Activated CD4-positive, alpha-beta memory T cell treated with anti-CD3 and anti-CD28 coated beads for 36 hours (primary cell): ENCODE measurements around the gene DNAH5. TPM values are rescaled to one million over a fixed set of nuclear protein-coding genes. Genes with fewer than 3 reads are reported as not detected.

Source experiments
- CTCF ChIA-PET: fragments of 350-600 bp; sonication (Branson Sonifier 250); formaldehyde crosslinking; loops from one replicate; lab custom pipeline; 2021; ENCODE audit warnings: antibody characterized with exemption, inconsistent platforms; lab: Charles Lee
- POLR2A ChIA-PET: fragments of 350-600 bp; sonication (Branson Sonifier 250); formaldehyde crosslinking; loops from one replicate; lab custom pipeline; 2021; ENCODE audit warnings: antibody characterized with exemption; lab: Charles Lee
- DNase-seq: peaks from one replicate; pipeline ENCODE4 v3.0.0-alpha.2; 2020
- H3K27ac Mint-ChIP-seq: one replicate; pipeline ENCODE4 v1.8.0; 2021; ENCODE audit warnings: mixed read lengths
- H3K27me3 Mint-ChIP-seq: one replicate; pipeline ENCODE4 v1.8.0; 2021; ENCODE audit warnings: mixed read lengths
- H3K36me3 Mint-ChIP-seq: one replicate; pipeline ENCODE4 v1.8.0; 2021; ENCODE audit warnings: mixed read lengths
- H3K4me1 Mint-ChIP-seq: one replicate; pipeline ENCODE4 v1.8.0; 2021; ENCODE audit warnings: low read depth, mixed read lengths
- H3K4me3 Mint-ChIP-seq: one replicate; pipeline ENCODE4 v1.8.0; 2021; ENCODE audit warnings: mild to moderate bottlenecking, mixed read lengths
- H3K9me3 Mint-ChIP-seq: one replicate; pipeline ENCODE4 v1.8.0; 2021; ENCODE audit warnings: mixed read lengths
- intact Hi-C: fragments of 100-400 bp; cut with micrococcal nuclease; formaldehyde crosslinking; loops from one replicate; pipeline ENCODE4 v1.15.1; 2023
- total RNA-seq, 2 experiments: library from RNA; stranded (reverse); gene quantifications; one replicate each; pipeline ENCODE4 v1.2.3, GENCODE V29; 2021

Gene DNAH5
- total RNA-seq, 2 experiments from 2014 or later: not detected

DNA sequence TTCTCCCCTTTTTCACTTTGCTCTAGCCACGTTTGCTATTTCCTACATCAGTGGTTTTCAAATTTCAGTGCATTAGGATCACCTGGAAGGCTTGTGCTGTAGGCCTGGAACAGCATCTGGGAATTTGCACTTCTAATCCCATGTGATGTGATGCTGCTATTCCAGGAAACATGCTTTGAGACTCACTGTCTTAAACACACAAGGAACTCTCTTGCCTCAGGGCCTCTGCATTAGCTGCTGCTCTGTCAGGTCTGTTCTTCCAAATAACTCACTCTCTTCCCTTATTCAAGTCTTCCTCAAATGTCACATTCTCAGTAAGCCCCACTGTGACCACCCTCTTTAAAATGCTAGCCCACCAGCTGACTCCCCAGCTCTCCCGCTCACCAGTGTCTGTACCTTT lies 204.0 kb downstream of the DNAH5 start:
- ChIA-PET CTCF (no interaction called here), POLR2A (no interaction called here)
- intact Hi-C loops: no loop called here
- H3K36me3 Mint-ChIP-seq: no peaks in the 10 kb centered on the region
- H3K9me3 Mint-ChIP-seq: peaks cover 9% of the 10 kb centered on the region
- H3K27ac Mint-ChIP-seq: no peak overlapping the region
- H3K4me1 Mint-ChIP-seq: no peaks in the 10 kb centered on the region
- DNase-seq: no peak
- H3K4me3 Mint-ChIP-seq: no peak overlapping the region
- no peaks in the 10 kb centered on the region for H3K27me3 Mint-ChIP-seq

DNA sequence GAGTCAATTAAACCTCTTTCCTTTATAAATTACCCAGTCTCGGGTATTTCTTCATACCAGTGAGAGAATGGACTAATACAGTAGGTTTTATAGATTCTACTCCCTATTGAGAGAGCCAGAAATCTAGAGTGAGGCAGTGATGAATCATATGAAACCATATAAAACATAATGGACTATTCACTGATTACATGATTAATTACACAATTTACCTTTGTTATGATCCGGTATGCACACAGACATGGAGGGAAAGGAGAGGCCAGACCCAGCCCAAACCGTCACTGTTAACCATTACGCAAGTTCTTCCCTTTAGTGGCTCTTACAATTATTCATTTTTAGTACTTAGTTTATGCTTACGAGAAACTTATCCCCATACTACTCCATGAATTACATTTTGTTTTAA lies 205.0 kb downstream of the DNAH5 start:
- POLR2A ChIA-PET: no interaction called here
- Mint-ChIP-seq H3K27ac (no peak overlapping the region), H3K4me1 (no peaks in the 10 kb centered on the region), H3K9me3 (peaks cover 10% of the 10 kb centered on the region), H3K27me3 (no peaks in the 10 kb centered on the region), H3K36me3 (no peaks in the 10 kb centered on the region), H3K4me3 (no peak overlapping the region)
- DNase-seq: no peak
- intact Hi-C loops: no loop called here
- CTCF ChIA-PET: no interaction called here

DNA sequence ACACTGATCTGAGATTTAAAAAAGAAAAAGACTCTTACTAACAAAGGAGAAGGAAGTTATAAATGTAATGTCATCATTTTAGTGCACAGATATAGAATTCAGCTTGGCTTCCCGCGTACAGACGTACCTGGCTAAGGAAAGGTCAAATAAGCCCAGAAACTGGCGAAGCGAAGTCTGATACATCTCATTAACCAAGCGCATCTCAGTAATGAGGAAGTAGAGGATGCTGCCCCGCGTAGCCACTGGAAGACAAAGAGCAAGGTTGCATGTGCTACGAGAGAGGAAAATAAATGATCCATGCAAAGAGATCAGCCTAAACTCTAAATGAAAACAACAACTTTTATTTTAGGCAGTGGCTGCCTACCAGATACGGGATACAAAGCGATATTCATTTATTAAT lies 208.8 kb downstream of the DNAH5 start:
- intact Hi-C loops: no loop called here
- no peak for DNase-seq
- ChIA-PET CTCF (no interaction called here), POLR2A (no interaction called here)
- H3K4me3 Mint-ChIP-seq: no peak overlapping the region
- no peak overlapping the region for H3K27ac Mint-ChIP-seq
- no peaks in the 10 kb centered on the region for H3K36me3 Mint-ChIP-seq
- no peaks in the 10 kb centered on the region for H3K4me1 Mint-ChIP-seq
- H3K9me3 Mint-ChIP-seq: peaks cover 22% of the 10 kb centered on the region
- H3K27me3 Mint-ChIP-seq: no peaks in the 10 kb centered on the region

DNA sequence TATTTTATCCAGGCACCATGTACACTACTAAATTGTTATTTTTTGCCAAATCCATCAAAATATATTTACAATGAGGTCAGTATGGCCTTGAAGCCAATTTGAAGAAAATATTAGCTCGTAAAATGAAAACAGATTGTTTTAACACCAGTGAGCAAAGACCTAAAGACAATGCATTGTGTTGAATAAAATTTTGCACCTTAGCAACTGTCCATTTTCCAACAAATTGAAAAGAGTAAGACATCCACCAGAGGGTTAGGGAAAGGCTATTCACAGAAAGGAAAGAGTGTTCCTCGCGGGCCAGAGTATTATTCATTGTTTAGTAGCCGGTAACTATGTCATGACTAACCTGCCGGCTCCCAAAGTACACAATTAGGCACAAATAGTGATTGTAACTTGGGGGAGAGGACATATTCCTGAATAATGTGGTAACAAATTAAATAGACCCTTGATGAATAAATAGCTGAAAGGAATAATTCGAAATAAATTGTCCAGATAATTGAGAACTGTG lies 213.3 kb downstream of the DNAH5 start:
- intact Hi-C loops: no loop called here
- no peaks in the 10 kb centered on the region for H3K36me3 Mint-ChIP-seq
- H3K27ac Mint-ChIP-seq: no peak overlapping the region
- H3K4me1 Mint-ChIP-seq: no peaks in the 10 kb centered on the region
- peaks cover 20% of the 10 kb centered on the region for H3K9me3 Mint-ChIP-seq
- ChIA-PET POLR2A (no interaction called here), CTCF (no interaction called here)
- H3K27me3 Mint-ChIP-seq: no peaks in the 10 kb centered on the region
- DNase-seq: no peak
- no peak overlapping the region for H3K4me3 Mint-ChIP-seq

DNA sequence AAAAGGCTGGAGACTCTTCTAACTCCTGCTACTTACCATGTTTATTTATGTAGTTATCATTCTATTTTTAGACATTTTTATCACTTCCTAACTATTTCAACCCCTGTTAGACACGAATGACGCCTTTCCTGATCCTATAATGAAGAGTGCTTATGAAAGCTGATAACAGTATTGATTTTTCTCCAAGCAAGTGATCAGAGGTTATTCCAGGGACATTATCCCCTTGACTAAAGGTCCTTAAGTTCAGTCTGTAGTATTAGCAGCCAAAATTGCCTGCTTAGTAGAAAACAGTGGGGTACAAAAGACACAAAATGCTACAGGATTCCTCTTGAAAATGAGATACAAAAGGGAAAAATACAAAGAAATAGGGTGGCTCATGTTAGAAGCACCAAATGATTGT lies 235.6 kb downstream of the DNAH5 start:
- POLR2A ChIA-PET: no interaction called here
- CTCF ChIA-PET: no interaction called here
- H3K9me3 Mint-ChIP-seq: peaks cover 18% of the 10 kb centered on the region
- H3K4me1 Mint-ChIP-seq: no peaks in the 10 kb centered on the region
- no peaks in the 10 kb centered on the region for H3K27me3 Mint-ChIP-seq
- no peak overlapping the region for H3K4me3 Mint-ChIP-seq
- no peaks in the 10 kb centered on the region for H3K36me3 Mint-ChIP-seq
- H3K27ac Mint-ChIP-seq: no peak overlapping the region
- DNase-seq: no peak
- intact Hi-C loops: no loop called here

DNA sequence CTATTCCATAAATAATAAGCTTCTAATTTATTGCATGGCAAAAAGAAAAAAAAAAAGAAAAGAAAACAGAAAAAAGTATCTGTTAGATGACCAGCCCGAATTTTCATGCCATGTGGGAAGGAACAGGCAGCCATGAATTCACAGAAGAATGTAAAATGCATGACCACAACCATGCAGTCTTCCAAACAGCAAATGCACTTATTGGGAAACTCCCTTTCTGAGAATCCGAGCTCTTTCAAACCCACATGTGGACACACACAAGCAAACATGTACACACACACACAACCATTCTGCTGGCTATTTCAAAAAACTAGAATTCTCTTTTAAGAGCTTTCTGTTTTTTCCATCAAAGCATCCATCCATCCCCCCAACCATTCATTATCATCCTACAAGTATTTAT lies 236.1 kb downstream of the DNAH5 start:
- H3K36me3 Mint-ChIP-seq: no peaks in the 10 kb centered on the region
- intact Hi-C loops: no loop called here
- H3K27ac Mint-ChIP-seq: no peak overlapping the region
- no peaks in the 10 kb centered on the region for H3K4me1 Mint-ChIP-seq
- H3K27me3 Mint-ChIP-seq: no peaks in the 10 kb centered on the region
- peaks cover 17% of the 10 kb centered on the region for H3K9me3 Mint-ChIP-seq
- CTCF ChIA-PET: no interaction called here
- no peak overlapping the region for H3K4me3 Mint-ChIP-seq
- no peak for DNase-seq
- POLR2A ChIA-PET: no interaction called here

DNA sequence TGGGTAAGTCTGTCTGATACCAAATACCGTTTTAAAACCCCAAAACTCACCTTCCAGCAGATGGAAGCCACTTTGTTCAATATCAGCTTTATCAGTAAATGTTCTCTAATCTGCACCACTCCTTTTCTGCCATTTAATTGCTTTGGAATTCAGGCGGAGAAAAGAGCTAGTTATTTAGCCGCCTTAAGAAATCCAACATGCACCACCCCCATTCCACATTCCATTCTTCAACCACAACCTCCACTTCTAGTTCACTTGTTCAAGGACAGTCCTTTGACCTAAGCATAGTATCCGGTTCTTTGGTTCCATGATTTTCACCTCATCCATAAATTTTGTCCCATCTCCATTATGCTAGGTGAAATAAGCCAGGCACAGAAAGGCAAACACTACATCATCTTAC lies 240.1 kb downstream of the DNAH5 start:
- CTCF ChIA-PET: no interaction called here
- Mint-ChIP-seq H3K27ac (no peak overlapping the region), H3K27me3 (no peaks in the 10 kb centered on the region), H3K36me3 (no peaks in the 10 kb centered on the region), H3K4me3 (no peak overlapping the region), H3K4me1 (no peaks in the 10 kb centered on the region), H3K9me3 (peaks cover 5% of the 10 kb centered on the region)
- DNase-seq: no peak
- POLR2A ChIA-PET: no interaction called here
- intact Hi-C loops: no loop called here

DNA sequence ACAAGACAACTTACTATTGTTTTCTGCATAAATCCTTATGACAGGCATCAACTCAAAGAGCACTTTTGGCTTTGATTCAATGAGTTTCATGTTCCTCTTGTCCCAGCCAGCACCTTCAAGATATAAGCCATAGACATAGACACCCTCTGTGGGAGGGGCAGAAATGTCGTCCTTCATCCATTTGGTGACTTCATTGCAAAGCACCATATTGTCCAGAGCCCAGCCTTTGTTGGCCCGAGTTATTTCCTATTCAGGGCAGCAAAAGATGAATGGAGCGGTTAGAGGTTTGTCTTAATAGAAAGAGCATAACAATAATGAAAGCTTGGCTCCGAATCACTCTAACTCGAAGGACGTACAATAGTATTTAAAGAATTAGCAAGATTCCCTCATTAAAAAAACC lies 243.9 kb downstream of the DNAH5 start:
- H3K27me3 Mint-ChIP-seq: no peaks in the 10 kb centered on the region
- ChIA-PET CTCF (no interaction called here), POLR2A (no interaction called here)
- H3K4me3 Mint-ChIP-seq: no peak overlapping the region
- H3K9me3 Mint-ChIP-seq: peaks cover 18% of the 10 kb centered on the region
- no peak for DNase-seq
- no peaks in the 10 kb centered on the region for H3K36me3 Mint-ChIP-seq
- intact Hi-C loops: no loop called here
- no peaks in the 10 kb centered on the region for H3K4me1 Mint-ChIP-seq
- no peak overlapping the region for H3K27ac Mint-ChIP-seq

DNA sequence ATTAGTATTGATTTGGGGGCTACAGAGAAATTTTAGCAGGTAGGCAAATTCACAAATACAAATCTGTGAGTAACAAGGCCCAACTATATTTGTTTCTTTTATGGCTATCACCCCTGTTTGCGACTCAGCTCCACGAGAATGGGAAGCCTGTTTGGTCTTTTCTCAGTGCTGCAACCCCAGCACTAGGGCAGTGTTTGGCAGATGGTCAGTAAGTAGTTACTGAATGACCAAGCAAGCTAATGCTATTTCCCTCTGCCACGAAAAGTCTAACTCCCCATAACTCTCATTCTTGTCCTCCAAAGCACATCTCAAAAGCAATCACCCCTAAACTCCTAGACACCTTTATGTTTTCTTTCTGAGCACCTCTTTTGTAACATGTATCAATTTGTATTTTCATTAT lies 245.6 kb downstream of the DNAH5 start:
- Mint-ChIP-seq H3K4me1 (no peaks in the 10 kb centered on the region), H3K36me3 (no peaks in the 10 kb centered on the region), H3K27ac (no peak overlapping the region), H3K4me3 (no peak overlapping the region), H3K9me3 (peaks cover 12% of the 10 kb centered on the region), H3K27me3 (no peaks in the 10 kb centered on the region)
- POLR2A ChIA-PET: no interaction called here
- CTCF ChIA-PET: no interaction called here
- DNase-seq: no peak
- intact Hi-C loops: no loop called here

DNA sequence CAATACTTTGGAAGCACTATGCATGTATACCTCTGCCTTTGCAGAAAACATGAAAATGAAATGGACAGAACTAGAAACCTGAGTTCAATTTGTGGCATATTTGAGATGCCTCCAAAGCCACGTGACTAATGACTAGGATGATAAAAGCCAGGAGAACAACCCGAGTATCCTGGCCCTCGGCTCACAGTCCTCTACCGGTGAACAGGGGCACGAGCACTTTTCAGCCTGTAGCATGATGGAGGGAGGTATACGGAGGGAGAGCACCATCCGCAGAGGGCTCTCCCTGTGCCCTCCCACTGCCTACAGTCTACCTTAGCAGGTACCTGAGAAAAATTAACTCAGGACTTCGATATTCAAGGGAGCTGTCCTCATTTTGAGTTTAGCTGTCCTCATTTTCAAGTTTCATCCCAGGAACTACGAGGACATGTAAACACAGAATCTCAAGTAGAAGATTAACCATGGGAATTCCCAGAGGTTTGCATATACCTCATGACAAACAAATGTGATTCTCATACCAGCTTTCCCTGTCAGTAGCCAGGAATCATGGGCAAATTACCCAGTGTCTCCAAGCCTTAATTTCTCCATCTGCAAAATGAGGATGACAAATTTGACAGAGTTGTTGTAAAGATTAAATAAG lies 249.3 kb downstream of the DNAH5 start:
- ChIA-PET CTCF (no interaction called here), POLR2A (no interaction called here)
- no peaks in the 10 kb centered on the region for H3K36me3 Mint-ChIP-seq
- H3K27me3 Mint-ChIP-seq: no peaks in the 10 kb centered on the region
- no peaks in the 10 kb centered on the region for H3K4me1 Mint-ChIP-seq
- H3K27ac Mint-ChIP-seq: no peak overlapping the region
- no peak overlapping the region for H3K4me3 Mint-ChIP-seq
- peaks cover 12% of the 10 kb centered on the region for H3K9me3 Mint-ChIP-seq
- intact Hi-C loops: no loop called here
- no peak for DNase-seq

DNA sequence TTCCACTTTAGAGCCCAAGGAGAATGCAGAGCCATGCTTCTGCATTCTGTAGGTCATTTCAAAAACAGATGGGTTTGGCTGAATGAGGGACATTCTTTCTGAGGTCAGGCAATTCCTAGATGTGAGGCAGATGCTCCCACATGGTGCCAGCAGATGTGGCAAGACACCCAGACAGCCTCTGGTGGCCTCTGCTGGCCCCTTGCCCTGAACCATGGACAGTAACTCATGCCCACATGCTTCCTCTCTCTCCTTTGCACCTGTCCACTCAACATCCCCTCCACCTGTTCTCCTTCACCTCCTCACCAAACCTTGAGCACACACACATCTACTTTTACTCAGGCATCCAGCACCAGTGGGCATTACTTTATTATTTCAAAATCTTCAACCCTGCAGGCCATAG lies 252.3 kb downstream of the DNAH5 start:
- ChIA-PET CTCF (no interaction called here), POLR2A (no interaction called here)
- Mint-ChIP-seq H3K9me3 (peaks cover 15% of the 10 kb centered on the region), H3K27ac (no peak overlapping the region), H3K4me1 (no peaks in the 10 kb centered on the region), H3K27me3 (no peaks in the 10 kb centered on the region), H3K4me3 (no peak overlapping the region), H3K36me3 (no peaks in the 10 kb centered on the region)
- DNase-seq: no peak
- intact Hi-C loops: no loop called here

DNA sequence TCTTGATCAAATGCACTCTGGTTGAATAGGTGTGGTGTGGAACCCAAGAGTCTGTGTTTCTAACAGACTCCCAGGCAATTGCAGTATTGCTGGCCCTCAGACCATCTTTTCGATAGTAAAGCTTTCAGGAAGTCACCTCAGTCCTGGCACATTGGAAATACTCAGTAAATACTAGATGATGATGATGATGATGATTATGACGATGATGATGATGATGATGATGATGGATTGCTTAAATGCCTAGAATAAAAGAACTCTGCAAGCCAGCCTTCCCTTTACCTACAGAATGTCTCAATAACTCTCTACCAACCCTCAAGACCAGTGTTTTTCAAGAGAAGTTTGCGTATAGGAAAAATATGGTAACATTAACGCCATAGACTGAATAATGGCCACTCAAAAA lies 268.0 kb downstream of the DNAH5 start:
- POLR2A ChIA-PET: no interaction called here
- H3K27me3 Mint-ChIP-seq: no peaks in the 10 kb centered on the region
- CTCF ChIA-PET: no interaction called here

DNA sequence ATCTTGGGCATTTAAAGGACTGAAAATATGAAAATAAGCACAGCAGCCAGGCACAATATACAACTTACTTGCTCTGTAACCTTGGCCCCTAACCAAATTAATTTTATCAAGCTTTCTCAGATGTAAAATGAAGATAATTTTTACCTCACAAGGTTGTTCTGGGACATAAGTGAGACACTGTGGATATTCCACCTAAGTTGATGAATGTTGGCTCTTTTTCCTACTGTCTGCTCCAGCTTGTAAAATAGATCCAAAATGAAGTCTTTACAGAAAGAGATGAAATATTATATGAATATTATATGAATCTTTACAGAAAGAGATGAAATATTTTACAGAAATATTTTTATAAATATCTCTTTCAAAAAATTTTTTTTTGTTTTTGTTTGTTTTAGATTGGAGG lies 270.1 kb downstream of the DNAH5 start:
- Mint-ChIP-seq H3K4me1 (no peaks in the 10 kb centered on the region), H3K4me3 (no peak overlapping the region), H3K27me3 (no peaks in the 10 kb centered on the region), H3K36me3 (no peaks in the 10 kb centered on the region), H3K9me3 (peaks cover 14% of the 10 kb centered on the region), H3K27ac (no peak overlapping the region)
- intact Hi-C loops: no loop called here
- DNase-seq: no peak
- CTCF ChIA-PET: no interaction called here
- POLR2A ChIA-PET: no interaction called here

More for the DNA sequence above, 268.0 kb downstream of the DNAH5 start:
- no peaks in the 10 kb centered on the region for H3K36me3 Mint-ChIP-seq
- peaks cover 14% of the 10 kb centered on the region for H3K9me3 Mint-ChIP-seq
- DNase-seq: no peak
- no peaks in the 10 kb centered on the region for H3K4me1 Mint-ChIP-seq
- intact Hi-C loops: no loop called here
- H3K27ac Mint-ChIP-seq: no peak overlapping the region
- no peak overlapping the region for H3K4me3 Mint-ChIP-seq
